IPS-15b (cell line): ENCODE data around the gene COASY.
A peak's percentile ranks its signal among the peaks of the same experiment; 100 is the strongest.

Experiments
- H3K27me3 ChIP-seq: one replicate; pipeline ENCODE4 v1.6.1; 2013; ENCODE audit warnings: low read length; ENCODE audit not compliant: control insufficient read depth, insufficient read depth
- H3K36me3 ChIP-seq: one replicate; pipeline ENCODE4 v1.6.1; 2013; ENCODE audit warnings: low read length; ENCODE audit not compliant: control insufficient read depth, insufficient read depth
- H3K4me1 ChIP-seq: one replicate; pipeline ENCODE4 v1.6.1; 2013; ENCODE audit warnings: mild to moderate bottlenecking, low read length; ENCODE audit not compliant: control insufficient read depth, insufficient read depth
- H3K4me3 ChIP-seq: one replicate; pipeline ENCODE4 v1.5.1; 2013; ENCODE audit warnings: low read depth, low read length
- H3K9ac ChIP-seq: one replicate; pipeline ENCODE4 v1.6.1; 2013; ENCODE audit warnings: low read depth, mild to moderate bottlenecking, low read length
- H3K9me3 ChIP-seq: one replicate; pipeline ENCODE4 v1.6.1; 2013; ENCODE audit warnings: mild to moderate bottlenecking, low read length; ENCODE audit not compliant: control insufficient read depth, insufficient read depth

COASY gene

GRCh38 chr17:42585353-42585752 is 23.4 kb downstream of the COASY start:
- no peaks in the 10 kb centered on the region for H3K4me1 ChIP-seq
- H3K36me3 ChIP-seq: peaks cover 34% of the 10 kb centered on the region
- no peaks in the 10 kb centered on the region for H3K27me3 ChIP-seq
- H3K9ac ChIP-seq: no peak overlapping the region
- H3K4me3 ChIP-seq: no peak overlapping the region
- H3K9me3 ChIP-seq: no peaks in the 10 kb centered on the region

- peaks cover 29% of the 10 kb centered on the region for H3K36me3 ChIP-seq
- H3K4me3 ChIP-seq: no peak overlapping the region
- no peaks in the 10 kb centered on the region for H3K27me3 ChIP-seq
- no peak overlapping the region for H3K9ac ChIP-seq
- no peaks in the 10 kb centered on the region for H3K9me3 ChIP-seq
- no peaks in the 10 kb centered on the region for H3K4me1 ChIP-seq
Measured at GRCh38 chr17:42586514-42587230, 24.7 kb downstream of the COASY start.

GRCh38 chr17:42590886-42591285 is 28.9 kb downstream of the COASY start:
- no peak overlapping the region for H3K4me3 ChIP-seq
- no peaks in the 10 kb centered on the region for H3K27me3 ChIP-seq
- H3K9me3 ChIP-seq: no peaks in the 10 kb centered on the region
- no peaks in the 10 kb centered on the region for H3K4me1 ChIP-seq
- H3K36me3 ChIP-seq: no peaks in the 10 kb centered on the region
- no peak overlapping the region for H3K9ac ChIP-seq

- Histone ChIP-seq H3K4me1 (no peaks in the 10 kb centered on the region), H3K4me3 (no peak overlapping the region), H3K27me3 (no peaks in the 10 kb centered on the region), H3K9ac (no peak overlapping the region), H3K36me3 (no peaks in the 10 kb centered on the region), H3K9me3 (no peaks in the 10 kb centered on the region)
Measured at GRCh38 chr17:42591411-42591810, 29.5 kb downstream of the COASY start.

- Histone ChIP-seq H3K27me3 (no peaks in the 10 kb centered on the region), H3K9ac (no peak overlapping the region)
Measured at GRCh38 chr17:42596386-42596785, 34.4 kb downstream of the COASY start.

GRCh38 chr17:42598905-42599304 is 37.0 kb downstream of the COASY start:
- H3K4me3 ChIP-seq: no peak overlapping the region
- H3K36me3 ChIP-seq: no peaks in the 10 kb centered on the region
- no peaks in the 10 kb centered on the region for H3K27me3 ChIP-seq
- no peaks in the 10 kb centered on the region for H3K4me1 ChIP-seq
- H3K9ac ChIP-seq: no peak overlapping the region
- H3K9me3 ChIP-seq: no peaks in the 10 kb centered on the region

More at GRCh38 chr17:42596386-42596785, 34.4 kb downstream of the COASY start:
- H3K4me3 ChIP-seq: no peak overlapping the region
- H3K9me3 ChIP-seq: no peaks in the 10 kb centered on the region
- no peaks in the 10 kb centered on the region for H3K4me1 ChIP-seq
- no peaks in the 10 kb centered on the region for H3K36me3 ChIP-seq

GRCh38 chr17:42603318-42603717 is 41.4 kb downstream of the COASY start:
- Histone ChIP-seq H3K27me3 (no peaks in the 10 kb centered on the region), H3K9ac (no peak overlapping the region), H3K4me1 (peaks cover 2% of the 10 kb centered on the region), H3K9me3 (no peaks in the 10 kb centered on the region), H3K4me3 (no peak overlapping the region), H3K36me3 (no peaks in the 10 kb centered on the region)

GRCh38 chr17:42607769-42608168 is 45.8 kb downstream of the COASY start:
- Histone ChIP-seq H3K36me3 (peaks cover 10% of the 10 kb centered on the region), H3K9me3 (no peaks in the 10 kb centered on the region), H3K9ac (no peak overlapping the region), H3K4me3 (peak overlapping the region; percentile 100), H3K4me1 (peaks cover 2% of the 10 kb centered on the region), H3K27me3 (no peaks in the 10 kb centered on the region)

- Histone ChIP-seq H3K4me3 (peak overlapping the region; percentile 100), H3K4me1 (peaks cover 2% of the 10 kb centered on the region), H3K9ac (peak overlapping the region; percentile 96), H3K36me3 (peaks cover 15% of the 10 kb centered on the region), H3K27me3 (no peaks in the 10 kb centered on the region), H3K9me3 (no peaks in the 10 kb centered on the region)
Measured at GRCh38 chr17:42608305-42609181, 46.6 kb downstream of the COASY start.

GRCh38 chr17:42609182-42609813 is 47.4 kb downstream of the COASY start, which contains the start of the genes RETREG3 and TUBG1:
TSS of gene RETREG3 (minus strand) at chr17:42609374. CDS start at chr17:42609324, 50 bp downstream.
TSS of gene TUBG1 (plus strand) at chr17:42609683. CDS start at chr17:42609738, 55 bp downstream.
- Histone ChIP-seq H3K9ac (peak within 1 kb of the TSS; percentile 96), H3K36me3 (peaks cover 21% of the 10 kb centered on the region), H3K4me3 (peak within 1 kb of the TSS; percentile 100), H3K4me1 (peaks cover 2% of the 10 kb centered on the region), H3K27me3 (no peaks in the 10 kb centered on the region), H3K9me3 (no peaks in the 10 kb centered on the region)
